HCT116 (cell line): ENCODE data around the gene SRP54. TPM values are rescaled to one million over a fixed set of nuclear protein-coding genes. Genes with fewer than 3 reads are reported as not detected.
A peak's percentile ranks its signal among the peaks of the same experiment; 100 is the strongest.

Experiments
- ATAC-seq: fragments of 200-7000 bp; cut with Tn5 transposase; 2 replicates; pipeline ENCODE4 v1.9.1; 2020; ENCODE audit warnings: mild to moderate bottlenecking, moderate library complexity
- Bru-seq: library from RNA; stranded (reverse); fragments of 400-500 nt; gene quantifications from one replicate; lab custom pipeline; 2021; lab: Mats Ljungman, UMichigan
- BruChase-seq, 2 experiments: library from RNA; stranded (reverse); fragments of 400-500 nt; gene quantifications; one replicate each; lab custom pipeline; 2021; lab: Mats Ljungman, UMichigan
- BruUV-seq: library from RNA; stranded (reverse); fragments of 400-500 nt; replicated peaks from 2 replicates; lab custom pipeline; 2021; lab: Mats Ljungman, UMichigan
- CTCF ChIA-PET: fragments of 300-600 bp; sonication (Branson Sonifier 250); formaldehyde crosslinking; loops from one replicate; lab custom pipeline; 2021; ENCODE audit warnings: antibody characterized with exemption; lab: Charles Lee
- POLR2A ChIA-PET: fragments of 300-600, 350-600 bp; sonication (Branson Sonifier 250); formaldehyde crosslinking; loops from one replicate; lab custom pipeline; 2021; ENCODE audit warnings: antibody characterized with exemption; lab: Charles Lee
- RAD21 ChIA-PET, 2 experiments: fragments of 300-600 bp; sonication (Branson Sonifier 250); formaldehyde crosslinking; loops; one replicate each; lab custom pipeline; 2023; ENCODE audit warnings: low total read pairs in 2 of 2; ENCODE audit not compliant: uncharacterized antibody in 2 of 2, unreplicated experiment in 2 of 2, low non-redundant PET in 1 of 2; lab: Charles Lee
- DNase-seq: peaks from one replicate; pipeline ENCODE4 v3.0.0-alpha.2; 2010; ENCODE audit warnings: low read depth, low spot score
- H2AFZ ChIP-seq: fragments of 200-600 bp; shearing (Covaris generic), sonication (generic); 2 replicates; pipeline ENCODE4 v1.6.1; 2017; ENCODE audit warnings: low read depth, mixed run types, mixed read lengths, antibody characterized with exemption, low read length; ENCODE audit not compliant: poor library complexity, severe bottlenecking
- H3K27ac ChIP-seq: 2 replicates; pipeline ENCODE4 v1.5.1; 2012; ENCODE audit warnings: low read depth, low read length
- H3K27me3 ChIP-seq: fragments of 200-600 bp; sonication (generic); 2 replicates; pipeline ENCODE4 v1.6.1; 2016; ENCODE audit warnings: mixed run types, low read length, mixed read lengths; ENCODE audit not compliant: insufficient read depth
- H3K36me3 ChIP-seq, 2 experiments: fragments of 200-500 bp in 1 of 2; fragments of 200-600 bp in 1 of 2; sonication (Bioruptor generic) in 1 of 2; sonication (generic) in 1 of 2; 2 replicates each; pipeline versions ENCODE4 v1.5.1 to v1.6.1; 2014 to 2016; ENCODE audit warnings: low read length in 2 of 2, inconsistent platforms in 1 of 2, mixed read lengths in 1 of 2, mixed run types in 1 of 2; ENCODE audit not compliant: insufficient read depth in 2 of 2, control insufficient read depth in 1 of 2
- H3K4me1 ChIP-seq, 2 experiments: fragments of 200-600 bp in 1 of 2; sonication (generic) in 1 of 2; 2 replicates each; pipeline versions ENCODE4 v1.5.1 to v1.6.1; 2012 to 2017; ENCODE audit warnings: low read length in 2 of 2, inconsistent platforms in 1 of 2, mild to moderate bottlenecking in 1 of 2, mixed read lengths in 1 of 2, mixed run types in 1 of 2, moderate library complexity in 1 of 2; ENCODE audit not compliant: insufficient read depth in 2 of 2, control insufficient read depth in 1 of 2
- H3K4me2 ChIP-seq: fragments of 200-600 bp; sonication (generic); 2 replicates; pipeline ENCODE4 v1.6.1; 2017; ENCODE audit warnings: mixed run types, low read length, mixed read lengths
- H3K4me3 ChIP-seq, 2 experiments: fragments of 200-600 bp in 1 of 2; sonication (generic) in 1 of 2; replicated peaks in 1 of 2; 2 replicates each; pipeline ENCODE4 v1.5.1; 2011 to 2016; ENCODE audit warnings: low read length in 2 of 2, control low read depth in 1 of 2, low read depth in 1 of 2, mild to moderate bottlenecking in 1 of 2, mixed read lengths in 1 of 2, mixed run types in 1 of 2
- H3K79me2 ChIP-seq: fragments of 200-600 bp; sonication (generic); 2 replicates; pipeline ENCODE4 v1.6.1; 2017; ENCODE audit warnings: mild to moderate bottlenecking, mixed run types, low read length, moderate library complexity, mixed read lengths; ENCODE audit not compliant: insufficient read depth
- H3K9ac ChIP-seq: fragments of 200-600 bp; sonication (generic); 2 replicates; pipeline ENCODE4 v1.6.1; 2016; ENCODE audit warnings: low read length, mixed read lengths
- H3K9me2 ChIP-seq: fragments of 200-600 bp; sonication (generic), shearing (Covaris generic); 2 replicates; pipeline ENCODE4 v1.6.1; 2017; ENCODE audit warnings: mixed run types, mild to moderate bottlenecking, moderate library complexity; ENCODE audit not compliant: insufficient read depth
- H3K9me3 ChIP-seq, 2 experiments: fragments of 200-500 bp in 1 of 2; fragments of 200-600 bp in 1 of 2; sonication (Bioruptor generic) in 1 of 2; sonication (generic) in 1 of 2; 2 replicates each; pipeline ENCODE4 v1.6.1; 2014 to 2017; ENCODE audit warnings: low read length in 2 of 2, mixed read lengths in 2 of 2, inconsistent platforms in 1 of 2, low read depth in 1 of 2, mild to moderate bottlenecking in 1 of 2, mixed run types in 1 of 2, moderate library complexity in 1 of 2; ENCODE audit not compliant: control insufficient read depth in 1 of 2, insufficient read depth in 1 of 2
- H4K20me1 ChIP-seq: fragments of 200-600 bp; sonication (generic), shearing (Covaris generic); 2 replicates; pipeline ENCODE4 v1.6.1; 2017; ENCODE audit warnings: mixed run types, mild to moderate bottlenecking, moderate library complexity; ENCODE audit not compliant: insufficient read depth
- CBX3 ChIP-seq: IDR thresholded peaks from 2 replicates; pipeline ENCODE4 v1.6.1; 2012; ENCODE audit warnings: low read depth
- CEBPB ChIP-seq: IDR thresholded peaks from 2 replicates; pipeline ENCODE4 v1.6.1; 2012; ENCODE audit warnings: low read depth
- CTCF ChIP-seq, 3 experiments: fragments of 200-600 bp in 1 of 3; sonication (generic) in 1 of 3; IDR thresholded peaks in 2 of 3; conservative IDR thresholded peaks in 1 of 3; 2 replicates each; pipeline ENCODE4 v1.5.1; 2012 to 2017; ENCODE audit warnings: low read depth in 2 of 3, low read length in 2 of 3, antibody characterized with exemption in 1 of 3, borderline replicate concordance in 1 of 3, control low read depth in 1 of 3, mild to moderate bottlenecking in 1 of 3, mixed read lengths in 1 of 3, mixed run types in 1 of 3, moderate library complexity in 1 of 3; ENCODE audit not compliant: insufficient read depth in 1 of 3
- EGR1 ChIP-seq: IDR thresholded peaks from 2 replicates; pipeline ENCODE4 v1.6.1; 2012; ENCODE audit warnings: low read depth
- ELF1 ChIP-seq: IDR thresholded peaks from 2 replicates; pipeline ENCODE4 v1.6.1; 2012; ENCODE audit warnings: low read depth, borderline replicate concordance
- FOSL1 ChIP-seq: IDR thresholded peaks from 2 replicates; pipeline ENCODE4 v1.6.1; 2012; ENCODE audit warnings: low read depth
- POLR2A ChIP-seq: IDR thresholded peaks from 2 replicates; pipeline ENCODE4 v1.7.0; 2011; ENCODE audit warnings: borderline replicate concordance; ENCODE audit not compliant: insufficient read depth, insufficient read length; ENCODE audit errors: extremely low read depth
- POLR2AphosphoS5 ChIP-seq: IDR thresholded peaks from 2 replicates; pipeline ENCODE4 v1.6.1; 2011; ENCODE audit warnings: mild to moderate bottlenecking, low read depth, low read length, moderate library complexity
- SIN3A ChIP-seq: IDR thresholded peaks from 2 replicates; pipeline ENCODE4 v1.6.1; 2012; ENCODE audit warnings: low read depth
- SP1 ChIP-seq: IDR thresholded peaks from 2 replicates; pipeline ENCODE4 v1.6.1; 2012; ENCODE audit warnings: low read depth
- YY1 ChIP-seq: IDR thresholded peaks from 2 replicates; pipeline ENCODE4 v1.6.1; 2011; ENCODE audit warnings: low read length, low read depth, moderate library complexity, mild to moderate bottlenecking; ENCODE audit not compliant: insufficient replicate concordance; ENCODE audit errors: extremely low read depth
- ZNF274 ChIP-seq: fragments of 200-500 bp; sonication (Bioruptor generic); IDR thresholded peaks from 2 replicates; pipeline ENCODE4 v1.6.1; 2014; ENCODE audit warnings: mild to moderate bottlenecking, low read depth, low read length, inconsistent platforms
- intact Hi-C: fragments of 100-400 bp; cut with micrococcal nuclease; formaldehyde crosslinking; loops from 2 replicates; pipeline ENCODE4 v1.10.0; 2022
- long read RNA-seq: library from polyadenylated mRNA; unstranded; transcript quantifications from one replicate; pipeline ENCODE4 v2.0.0, GENCODE V29; 2021; ENCODE audit not compliant: unreplicated experiment
- polyA plus RNA-seq: library from polyadenylated mRNA; unstranded; fragments of >200 nt; gene quantifications from 2 replicates; pipeline ENCODE4 v1.2.1, GENCODE V29; 2012; ENCODE audit warnings: missing spikeins
- total RNA-seq: library from RNA; stranded (reverse); gene quantifications from one replicate; pipeline ENCODE4 v1.2.1, GENCODE V29; 2021; ENCODE audit not compliant: unreplicated experiment
- TF ChIP-seq, protein P1 (sequence below): IDR thresholded peaks from 2 replicates; pipeline ENCODE4 v1.6.1; 2012
- TF ChIP-seq, protein P2 (sequence below): IDR thresholded peaks from 2 replicates; pipeline ENCODE4 v1.6.1; 2011; ENCODE audit warnings: mild to moderate bottlenecking, low read length, moderate library complexity; ENCODE audit not compliant: insufficient replicate concordance; ENCODE audit errors: extremely low read depth
- TF ChIP-seq, protein P3 (sequence below): IDR thresholded peaks from 2 replicates; pipeline ENCODE4 v1.6.1; 2012; ENCODE audit warnings: low read depth
- TF ChIP-seq, protein P4 (sequence below): IDR thresholded peaks from 2 replicates; pipeline ENCODE4 v1.6.1; 2012

The SRP54 gene
- total RNA-seq (53.0 TPM), Bru-seq, nascent RNA (percentile 79 among the genes with signal in this experiment), BruChase-seq, experiment 1, labeled RNA remaining after a 6-hour chase (percentile 89 among the genes with signal in this experiment), BruChase-seq, experiment 2, labeled RNA remaining after a 2-hour chase (percentile 84 among the genes with signal in this experiment)
- polyA plus RNA-seq, result 25.4 and 31.2 TPM in 2 replicates
- long read RNA-seq, transcript SRP54-201 (16 exons, 2,279 nt), result major isoform, 131 of 140 reads
- long read RNA-seq, partial matches to known transcripts, result 3 of 140 reads
- long read RNA-seq, other reads (novel, unspliced or antisense), result 5 of 140 reads

DNA sequence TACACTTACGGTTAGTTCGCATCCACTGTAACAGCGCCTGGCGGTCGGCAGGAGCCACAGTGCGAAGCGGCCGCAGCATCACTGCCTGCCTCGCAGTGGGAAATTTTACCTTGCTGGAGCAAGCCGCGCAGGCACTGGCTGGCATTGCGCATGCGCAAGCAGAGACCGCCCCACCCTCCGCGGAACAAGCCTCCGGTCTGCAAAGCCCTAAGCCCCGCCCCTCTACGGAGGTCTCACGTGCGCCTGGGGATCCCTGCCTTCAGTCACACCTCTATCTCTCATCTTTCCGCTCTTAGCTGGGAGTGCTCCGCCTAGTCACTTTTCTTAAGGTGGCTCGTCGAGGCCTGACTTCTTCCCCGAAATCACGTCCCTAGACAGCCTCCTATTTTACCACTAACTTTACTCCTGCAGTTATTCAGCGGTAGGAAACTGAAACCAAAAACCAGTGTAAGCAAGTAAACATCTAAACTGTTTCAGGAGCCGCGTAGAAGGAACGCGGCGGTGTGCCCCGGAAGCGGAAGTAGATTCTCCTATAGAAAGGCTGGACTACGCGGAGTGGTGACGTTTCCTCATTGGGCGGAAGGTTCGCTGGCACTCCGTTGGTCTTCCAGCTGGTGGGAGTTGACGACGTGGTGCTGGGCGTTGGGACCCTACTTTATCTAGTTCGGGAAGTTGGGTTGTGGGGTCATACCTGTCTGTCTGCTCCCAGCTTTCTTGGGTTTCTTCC, at the start of gene SRP54:
Gene SRP54 (plus strand): TSS at position 572 of the 727 bp plus-strand sequence. CDS start 13,718 bp downstream, outside the sequence.
- H2AFZ ChIP-seq, result peak within 1 kb of the TSS; percentile 90
- RAD21 ChIA-PET, result no interaction called here
- H3K9ac ChIP-seq, result peak within 1 kb of the TSS; percentile 84
- H3K9me3 ChIP-seq, result no peaks in the 10 kb centered on the region
- H3K79me2 ChIP-seq, result peaks cover 75% of the 10 kb centered on the region
- H3K4me1 ChIP-seq, result peaks cover 11 to 17% of the 10 kb centered on the region in 2 experiments; a peak in 3 of 4 replicates
- DNase-seq, result peak; percentile 97
- H3K9me2 ChIP-seq, result no peaks in the 10 kb centered on the region
- no TSS peak for BruUV-seq
- no peaks in the 10 kb centered on the region for H4K20me1 ChIP-seq
- peak within 1 kb of the TSS; percentile 87 for H3K4me2 ChIP-seq
- no peaks in the 10 kb centered on the region for H3K36me3 ChIP-seq
- H3K27me3 ChIP-seq, result no peaks in the 10 kb centered on the region
- CTCF ChIA-PET, result no interaction called here
- peak; percentile 88 for ATAC-seq
- intact Hi-C loops, result loop anchor here (1.0 to 5.0 kb wide), 5 partner anchors 64 to 425 kb away; partner anchors contain the start of genes BAZ1A, FAM177A1 and PPP2R3C
- POLR2A ChIA-PET, result interaction anchor here (0.9 to 3.0 kb wide), 7 partner anchors 11 to 282 kb away, joined by 3 to 10 read pairs (median 4); partner anchors contain the start of genes BAZ1A, FAM177A1 and PPP2R3C
- peak within 1 kb of the TSS; percentile 91 for H3K27ac ChIP-seq
- peak within 1 kb of the TSS; percentile 76 to 94 for H3K4me3 ChIP-seq
- TF ChIP-seq, protein P1, sequence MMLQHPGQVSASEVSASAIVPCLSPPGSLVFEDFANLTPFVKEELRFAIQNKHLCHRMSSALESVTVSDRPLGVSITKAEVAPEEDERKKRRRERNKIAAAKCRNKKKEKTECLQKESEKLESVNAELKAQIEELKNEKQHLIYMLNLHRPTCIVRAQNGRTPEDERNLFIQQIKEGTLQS, result no peak
- TF ChIP-seq POLR2A (peak; percentile 91), CEBPB (no peak), SP1 (peak; percentile 88), YY1 (peak; percentile 12), FOSL1 (no peak), ZNF274 (no peak), CTCF (IDR thresholded peaks at IDR 0.05 in 2 of 3, conservative IDR thresholded peaks at IDR 0.05 in 1 of 3; ENCODE audit: borderline replicate concordance in 1 of 3, insufficient read depth in 1 of 3, low read depth in 2 of 3, low read length in 2 of 3) (peak in 1 of 3 experiments; percentile 27; a peak in 1 of 6 replicates), POLR2AphosphoS5 (peak; percentile 80), EGR1 (peak; percentile 42; the same call in 1 of the 2 replicates), CBX3 (peak; percentile 84), SIN3A (peak; percentile 85; the same call in 1 of the 2 replicates), ELF1 (peak; percentile 77)
- TF ChIP-seq, protein P2, sequence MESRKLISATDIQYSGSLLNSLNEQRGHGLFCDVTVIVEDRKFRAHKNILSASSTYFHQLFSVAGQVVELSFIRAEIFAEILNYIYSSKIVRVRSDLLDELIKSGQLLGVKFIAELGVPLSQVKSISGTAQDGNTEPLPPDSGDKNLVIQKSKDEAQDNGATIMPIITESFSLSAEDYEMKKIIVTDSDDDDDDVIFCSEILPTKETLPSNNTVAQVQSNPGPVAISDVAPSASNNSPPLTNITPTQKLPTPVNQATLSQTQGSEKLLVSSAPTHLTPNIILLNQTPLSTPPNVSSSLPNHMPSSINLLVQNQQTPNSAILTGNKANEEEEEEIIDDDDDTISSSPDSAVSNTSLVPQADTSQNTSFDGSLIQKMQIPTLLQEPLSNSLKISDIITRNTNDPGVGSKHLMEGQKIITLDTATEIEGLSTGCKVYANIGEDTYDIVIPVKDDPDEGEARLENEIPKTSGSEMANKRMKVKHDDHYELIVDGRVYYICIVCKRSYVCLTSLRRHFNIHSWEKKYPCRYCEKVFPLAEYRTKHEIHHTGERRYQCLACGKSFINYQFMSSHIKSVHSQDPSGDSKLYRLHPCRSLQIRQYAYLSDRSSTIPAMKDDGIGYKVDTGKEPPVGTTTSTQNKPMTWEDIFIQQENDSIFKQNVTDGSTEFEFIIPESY, result no peak
- TF ChIP-seq, protein P3, sequence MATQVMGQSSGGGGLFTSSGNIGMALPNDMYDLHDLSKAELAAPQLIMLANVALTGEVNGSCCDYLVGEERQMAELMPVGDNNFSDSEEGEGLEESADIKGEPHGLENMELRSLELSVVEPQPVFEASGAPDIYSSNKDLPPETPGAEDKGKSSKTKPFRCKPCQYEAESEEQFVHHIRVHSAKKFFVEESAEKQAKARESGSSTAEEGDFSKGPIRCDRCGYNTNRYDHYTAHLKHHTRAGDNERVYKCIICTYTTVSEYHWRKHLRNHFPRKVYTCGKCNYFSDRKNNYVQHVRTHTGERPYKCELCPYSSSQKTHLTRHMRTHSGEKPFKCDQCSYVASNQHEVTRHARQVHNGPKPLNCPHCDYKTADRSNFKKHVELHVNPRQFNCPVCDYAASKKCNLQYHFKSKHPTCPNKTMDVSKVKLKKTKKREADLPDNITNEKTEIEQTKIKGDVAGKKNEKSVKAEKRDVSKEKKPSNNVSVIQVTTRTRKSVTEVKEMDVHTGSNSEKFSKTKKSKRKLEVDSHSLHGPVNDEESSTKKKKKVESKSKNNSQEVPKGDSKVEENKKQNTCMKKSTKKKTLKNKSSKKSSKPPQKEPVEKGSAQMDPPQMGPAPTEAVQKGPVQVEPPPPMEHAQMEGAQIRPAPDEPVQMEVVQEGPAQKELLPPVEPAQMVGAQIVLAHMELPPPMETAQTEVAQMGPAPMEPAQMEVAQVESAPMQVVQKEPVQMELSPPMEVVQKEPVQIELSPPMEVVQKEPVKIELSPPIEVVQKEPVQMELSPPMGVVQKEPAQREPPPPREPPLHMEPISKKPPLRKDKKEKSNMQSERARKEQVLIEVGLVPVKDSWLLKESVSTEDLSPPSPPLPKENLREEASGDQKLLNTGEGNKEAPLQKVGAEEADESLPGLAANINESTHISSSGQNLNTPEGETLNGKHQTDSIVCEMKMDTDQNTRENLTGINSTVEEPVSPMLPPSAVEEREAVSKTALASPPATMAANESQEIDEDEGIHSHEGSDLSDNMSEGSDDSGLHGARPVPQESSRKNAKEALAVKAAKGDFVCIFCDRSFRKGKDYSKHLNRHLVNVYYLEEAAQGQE, result no peak
- TF ChIP-seq, protein P4, sequence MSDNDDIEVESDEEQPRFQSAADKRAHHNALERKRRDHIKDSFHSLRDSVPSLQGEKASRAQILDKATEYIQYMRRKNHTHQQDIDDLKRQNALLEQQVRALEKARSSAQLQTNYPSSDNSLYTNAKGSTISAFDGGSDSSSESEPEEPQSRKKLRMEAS, result peak; percentile 95
